Esophagus squamous epithelium (tissue), 4 donors: ENCODE measurements around the gene C4BPB.

Source experiments
- CTCF ChIP-seq, 6 experiments: fragments of 450-650 bp in 4 of 6; fragments of 200-600 bp in 2 of 6; sonication (generic) in 2 of 6; IDR thresholded peaks; one replicate each; pipeline ENCODE4 v1.5.1; 2016 to 2019; ENCODE audit warnings: antibody characterized with exemption in 6 of 6, mild to moderate bottlenecking in 4 of 6, moderate library complexity in 4 of 6
- POLR2A ChIP-seq, 4 donors: fragments of 450-650 bp; IDR thresholded peaks; one replicate each; pipeline ENCODE4 v1.6.1; 2017; ENCODE audit warnings: antibody characterized with exemption in 4 of 4, mild to moderate bottlenecking in 4 of 4, moderate library complexity in 3 of 4

GRCh38 chr1:207059881-207060280, 28.8 kb upstream of the C4BPB start:
- TF ChIP-seq CTCF (IDR thresholded peaks at IDR 0.05) (no peak), POLR2A (IDR thresholded peaks at IDR 0.05) (no peak)
